Progenitor cell of endocrine pancreas (in vitro differentiated cells): ENCODE measurements around the gene TP53I11. TPM values are rescaled to one million over a fixed set of nuclear protein-coding genes. Genes with fewer than 3 reads are reported as not detected.

ENCODE experiments used
- DNase-seq: peaks from one replicate; pipeline ENCODE4 v3.0.0; 2021; ENCODE audit warnings: low spot score; ENCODE audit not compliant: unreplicated experiment
- H3K27ac Mint-ChIP-seq: 2 replicates; pipeline ENCODE4 v1.8.0; 2021; ENCODE audit warnings: mild to moderate bottlenecking, moderate library complexity, mixed read lengths
- H3K27me3 Mint-ChIP-seq: 2 replicates; pipeline ENCODE4 v1.8.0; 2021; ENCODE audit warnings: mixed read lengths
- H3K36me3 Mint-ChIP-seq: 2 replicates; pipeline ENCODE4 v1.8.0; 2022; ENCODE audit warnings: mixed read lengths; ENCODE audit not compliant: insufficient read depth
- H3K4me1 Mint-ChIP-seq: 2 replicates; pipeline ENCODE4 v1.8.0; 2021; ENCODE audit warnings: low read depth, mixed read lengths
- H3K4me3 Mint-ChIP-seq: 2 replicates; pipeline ENCODE4 v1.8.0; 2021; ENCODE audit warnings: low read depth, mild to moderate bottlenecking, moderate library complexity, mixed read lengths
- H3K9me3 Mint-ChIP-seq: 2 replicates; pipeline ENCODE4 v1.8.0; 2021; ENCODE audit warnings: low read depth, mixed read lengths
- total RNA-seq: library from RNA; stranded (reverse); gene quantifications from 2 replicates; pipeline ENCODE4 v1.2.1, GENCODE V29; 2021
- TF ChIP-seq, protein P1 (sequence below): fragments of 200-600 bp; sonication (generic); IDR thresholded peaks from one replicate; pipeline ENCODE4 v1.5.0; 2021; ENCODE audit warnings: antibody characterized with exemption, mild to moderate bottlenecking; ENCODE audit not compliant: unreplicated experiment

The TP53I11 gene
- total RNA-seq, 1 donor from 2014 or later = 82.8 TPM

- DNase-seq = no peak
- Mint-ChIP-seq H3K4me1 (peaks cover 5% of the 10 kb centered on the region), H3K4me3 (no peak overlapping the region), H3K9me3 (no peaks in the 10 kb centered on the region), H3K27me3 (no peaks in the 10 kb centered on the region), H3K36me3 (no peaks in the 10 kb centered on the region), H3K27ac (no peak overlapping the region)
- TF ChIP-seq, protein P1, sequence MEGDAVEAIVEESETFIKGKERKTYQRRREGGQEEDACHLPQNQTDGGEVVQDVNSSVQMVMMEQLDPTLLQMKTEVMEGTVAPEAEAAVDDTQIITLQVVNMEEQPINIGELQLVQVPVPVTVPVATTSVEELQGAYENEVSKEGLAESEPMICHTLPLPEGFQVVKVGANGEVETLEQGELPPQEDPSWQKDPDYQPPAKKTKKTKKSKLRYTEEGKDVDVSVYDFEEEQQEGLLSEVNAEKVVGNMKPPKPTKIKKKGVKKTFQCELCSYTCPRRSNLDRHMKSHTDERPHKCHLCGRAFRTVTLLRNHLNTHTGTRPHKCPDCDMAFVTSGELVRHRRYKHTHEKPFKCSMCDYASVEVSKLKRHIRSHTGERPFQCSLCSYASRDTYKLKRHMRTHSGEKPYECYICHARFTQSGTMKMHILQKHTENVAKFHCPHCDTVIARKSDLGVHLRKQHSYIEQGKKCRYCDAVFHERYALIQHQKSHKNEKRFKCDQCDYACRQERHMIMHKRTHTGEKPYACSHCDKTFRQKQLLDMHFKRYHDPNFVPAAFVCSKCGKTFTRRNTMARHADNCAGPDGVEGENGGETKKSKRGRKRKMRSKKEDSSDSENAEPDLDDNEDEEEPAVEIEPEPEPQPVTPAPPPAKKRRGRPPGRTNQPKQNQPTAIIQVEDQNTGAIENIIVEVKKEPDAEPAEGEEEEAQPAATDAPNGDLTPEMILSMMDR = no peak
Observed at GRCh38 chr11:44916801-44917385, 33.8 kb downstream of the TP53I11 start.

DNA sequence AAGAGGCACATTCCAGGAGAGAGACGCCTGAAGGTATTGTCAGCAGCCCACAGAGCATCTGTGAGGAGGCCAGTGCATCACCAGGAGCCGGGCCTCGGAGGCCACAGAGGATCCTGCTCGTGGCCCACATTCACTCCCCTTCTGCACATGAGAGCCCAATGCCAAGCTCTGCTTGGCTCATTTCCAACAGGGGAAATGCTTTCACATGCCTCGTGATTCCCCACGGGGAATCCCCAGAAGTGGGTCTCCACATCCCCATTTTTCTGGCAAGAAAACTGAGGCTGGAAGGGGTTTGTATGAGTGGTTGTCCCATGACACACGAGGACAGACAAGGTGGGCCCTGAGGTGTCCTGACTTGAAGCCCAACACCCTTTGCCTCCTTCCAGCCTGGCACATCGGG is 34.4 kb downstream of the TP53I11 start:
- Mint-ChIP-seq H3K27ac (no peak overlapping the region), H3K36me3 (no peaks in the 10 kb centered on the region), H3K9me3 (no peaks in the 10 kb centered on the region), H3K4me1 (peaks cover 5% of the 10 kb centered on the region), H3K27me3 (no peaks in the 10 kb centered on the region), H3K4me3 (no peak overlapping the region)
- TF ChIP-seq, protein P1 = no peak
- DNase-seq = no peak

DNA sequence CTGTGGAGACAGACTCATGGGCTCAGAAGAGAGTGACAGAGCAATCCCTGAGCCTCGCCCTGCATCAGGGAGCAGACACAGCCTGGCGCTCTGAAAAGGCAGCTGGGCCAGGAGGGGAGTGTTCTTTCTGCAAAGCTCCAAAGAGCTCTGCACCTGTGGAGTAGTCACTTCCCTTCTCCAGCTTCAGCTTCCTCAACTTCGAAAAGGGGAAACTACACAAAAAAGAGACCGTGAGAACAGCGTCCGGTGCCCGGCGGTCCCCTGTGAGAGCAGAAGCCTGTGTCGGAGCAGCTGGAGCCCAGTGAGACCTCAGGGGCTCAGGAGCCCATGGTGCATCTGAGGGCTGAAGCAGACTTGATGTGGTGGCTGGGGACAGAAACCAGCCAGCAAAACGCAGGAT is 35.1 kb downstream of the TP53I11 start:
- H3K9me3 Mint-ChIP-seq = no peaks in the 10 kb centered on the region
- H3K4me1 Mint-ChIP-seq = peaks cover 5% of the 10 kb centered on the region
- H3K27me3 Mint-ChIP-seq = no peaks in the 10 kb centered on the region
- DNase-seq = no peak
- H3K4me3 Mint-ChIP-seq = no peak overlapping the region
- H3K36me3 Mint-ChIP-seq = no peaks in the 10 kb centered on the region
- TF ChIP-seq, protein P1 = no peak
- H3K27ac Mint-ChIP-seq = no peak overlapping the region

- Mint-ChIP-seq H3K4me3 (no peak overlapping the region), H3K27ac (no peak overlapping the region), H3K36me3 (no peaks in the 10 kb centered on the region), H3K9me3 (no peaks in the 10 kb centered on the region), H3K27me3 (no peaks in the 10 kb centered on the region), H3K4me1 (peaks cover 5% of the 10 kb centered on the region)
- no peak for DNase-seq
- TF ChIP-seq, protein P1 = no peak
Observed at GRCh38 chr11:44915004-44915403, 35.7 kb downstream of the TP53I11 start.

GRCh38 chr11:44914105-44914504 is 36.6 kb downstream of the TP53I11 start:
- Mint-ChIP-seq H3K27ac (no peak overlapping the region), H3K9me3 (no peaks in the 10 kb centered on the region), H3K36me3 (no peaks in the 10 kb centered on the region), H3K4me3 (no peak overlapping the region), H3K4me1 (peaks cover 5% of the 10 kb centered on the region), H3K27me3 (no peaks in the 10 kb centered on the region)
- no peak for DNase-seq
- TF ChIP-seq, protein P1 = no peak
